ENCODE results near the gene GIGYF2. TPM values are rescaled to one million over a fixed set of nuclear protein-coding genes. Genes with fewer than 3 reads are reported as not detected.

GIGYF2 gene
- total and polyA plus RNA-seq, 3 donors from 2014 or later: 107 to 173 (median 150) TPM

DNA sequence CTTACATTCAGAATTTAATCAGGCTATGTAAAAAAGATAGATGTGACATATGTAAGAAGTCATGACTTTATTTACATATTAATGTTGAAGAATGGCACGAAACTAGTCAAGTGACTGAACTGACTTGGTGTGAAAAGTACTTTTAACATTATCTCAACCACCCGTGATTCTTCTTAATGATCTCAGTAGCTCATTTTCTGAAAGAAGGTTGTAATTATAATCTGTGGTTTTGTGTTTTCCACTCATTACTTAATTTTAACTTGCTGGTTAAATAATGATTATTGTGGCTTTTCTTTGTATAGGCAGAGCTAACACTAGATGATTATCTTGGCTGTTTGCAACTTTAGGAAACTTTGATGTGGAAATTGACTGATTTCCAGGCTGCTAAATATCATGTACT is 60.8 kb downstream of the GIGYF2 start:
- 80 to 82% methylated on average over 2 of the region's 2 CpGs for WGBS, 2 donors
- Histone ChIP-seq H3K36me3 (ENCODE audit: low read depth, missing control alignments) (peaks cover 5% of the 10 kb centered on the region), H3K9me3 (no peaks in the 10 kb centered on the region), H3K4me1 (no peaks in the 10 kb centered on the region), H3K4me3 (no peak overlapping the region), H3K27ac (no peak overlapping the region), H3K27me3 (no peaks in the 10 kb centered on the region)
- DNase-seq: no peak
- intact Hi-C loops (cut with DNase I; ENCODE audit: low total_unique reads): no loop called here
- no peak for TF ChIP-seq POLR2A (IDR thresholded peaks at IDR 0.05)
- TF ChIP-seq, protein P1, sequence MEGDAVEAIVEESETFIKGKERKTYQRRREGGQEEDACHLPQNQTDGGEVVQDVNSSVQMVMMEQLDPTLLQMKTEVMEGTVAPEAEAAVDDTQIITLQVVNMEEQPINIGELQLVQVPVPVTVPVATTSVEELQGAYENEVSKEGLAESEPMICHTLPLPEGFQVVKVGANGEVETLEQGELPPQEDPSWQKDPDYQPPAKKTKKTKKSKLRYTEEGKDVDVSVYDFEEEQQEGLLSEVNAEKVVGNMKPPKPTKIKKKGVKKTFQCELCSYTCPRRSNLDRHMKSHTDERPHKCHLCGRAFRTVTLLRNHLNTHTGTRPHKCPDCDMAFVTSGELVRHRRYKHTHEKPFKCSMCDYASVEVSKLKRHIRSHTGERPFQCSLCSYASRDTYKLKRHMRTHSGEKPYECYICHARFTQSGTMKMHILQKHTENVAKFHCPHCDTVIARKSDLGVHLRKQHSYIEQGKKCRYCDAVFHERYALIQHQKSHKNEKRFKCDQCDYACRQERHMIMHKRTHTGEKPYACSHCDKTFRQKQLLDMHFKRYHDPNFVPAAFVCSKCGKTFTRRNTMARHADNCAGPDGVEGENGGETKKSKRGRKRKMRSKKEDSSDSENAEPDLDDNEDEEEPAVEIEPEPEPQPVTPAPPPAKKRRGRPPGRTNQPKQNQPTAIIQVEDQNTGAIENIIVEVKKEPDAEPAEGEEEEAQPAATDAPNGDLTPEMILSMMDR (IDR thresholded peaks at IDR 0.05): no peak

DNA sequence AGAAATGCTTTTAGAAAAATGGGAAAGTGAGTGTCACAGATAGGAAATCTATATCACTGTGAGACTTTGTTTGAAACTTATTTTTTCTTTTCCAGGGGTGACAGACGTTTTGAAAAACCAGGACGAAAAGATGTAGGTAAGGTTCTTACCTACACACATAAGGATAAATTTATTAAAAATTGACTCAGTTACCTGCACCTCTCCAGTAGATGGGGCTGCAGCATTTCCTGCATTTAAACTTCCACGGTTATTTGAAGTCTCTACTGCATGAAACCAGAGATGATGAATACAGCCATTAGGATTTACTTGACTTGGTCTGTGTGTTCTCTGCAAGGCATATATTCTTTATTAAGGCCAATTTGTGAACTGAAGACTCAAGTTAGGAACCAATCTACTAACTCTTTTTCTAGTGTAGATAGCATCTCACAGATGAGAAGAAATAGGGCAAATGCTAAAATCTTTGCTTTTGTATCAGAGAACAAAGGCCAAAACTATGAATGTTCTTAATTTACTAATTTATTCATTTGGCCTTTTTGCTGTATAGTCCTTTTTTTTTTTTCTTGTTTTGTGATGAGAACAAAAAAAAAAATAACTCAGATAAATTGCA is 64.3 kb downstream of the GIGYF2 start:
- Histone ChIP-seq H3K27ac (no peak overlapping the region), H3K27me3 (no peaks in the 10 kb centered on the region), H3K9me3 (no peaks in the 10 kb centered on the region), H3K4me3 (no peak overlapping the region), H3K4me1 (no peaks in the 10 kb centered on the region), H3K36me3 (ENCODE audit: low read depth, missing control alignments) (peaks cover 5% of the 10 kb centered on the region)
- TF ChIP-seq, protein P1 (IDR thresholded peaks at IDR 0.05): peak; percentile 30 to 43 (median 32)
- no peak for TF ChIP-seq POLR2A (IDR thresholded peaks at IDR 0.05)
- intact Hi-C loops (cut with DNase I; ENCODE audit: low total_unique reads): no loop called here
- WGBS, 2 donors: 55 to 65% methylated on average over 3 of the region's 3 CpGs
- no peak for DNase-seq

DNA sequence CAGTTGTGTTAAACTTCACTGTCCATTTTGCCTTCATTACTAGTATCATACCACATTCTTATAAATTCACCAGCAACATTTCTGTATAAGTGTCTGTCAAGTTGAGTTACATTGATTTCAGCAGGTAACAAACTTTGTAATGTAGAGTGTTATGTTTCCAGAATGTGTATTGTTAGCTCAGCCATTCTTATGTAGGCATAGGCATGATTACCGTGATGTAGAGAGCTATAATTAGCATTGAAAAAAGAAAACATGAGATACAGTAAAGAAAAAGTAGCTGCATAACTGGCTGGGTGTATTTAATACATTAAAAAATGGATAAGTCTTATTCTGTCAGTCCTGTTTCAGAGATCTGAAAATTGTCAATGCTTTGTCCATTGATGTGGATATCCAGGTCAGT is 70.7 kb downstream of the GIGYF2 start:
- 85 to 90% methylated on average over 1 of the region's 1 CpG for WGBS, 2 donors
- TF ChIP-seq, protein P1 (IDR thresholded peaks at IDR 0.05): no peak
- no peak for TF ChIP-seq POLR2A (IDR thresholded peaks at IDR 0.05)
- intact Hi-C loops (cut with DNase I; ENCODE audit: low total_unique reads): no loop called here

GRCh38 chr2:232770207-232770606 is 73.1 kb downstream of the GIGYF2 start:
- H3K36me3 ChIP-seq (ENCODE audit: low read depth, missing control alignments): no peaks in the 10 kb centered on the region
- TF ChIP-seq POLR2A (IDR thresholded peaks at IDR 0.05): no peak
- TF ChIP-seq, protein P1 (IDR thresholded peaks at IDR 0.05): no peak
- intact Hi-C loops (cut with DNase I; ENCODE audit: low total_unique reads): no loop called here

More for the DNA sequence above, 70.7 kb downstream of the GIGYF2 start:
- H3K4me3 ChIP-seq: no peak overlapping the region
- no peak overlapping the region for H3K27ac ChIP-seq
- H3K4me1 ChIP-seq: peaks cover 4% of the 10 kb centered on the region
- no peaks in the 10 kb centered on the region for H3K36me3 ChIP-seq (ENCODE audit: low read depth, missing control alignments)
- H3K27me3 ChIP-seq: no peaks in the 10 kb centered on the region
- DNase-seq: no peak
- no peaks in the 10 kb centered on the region for H3K9me3 ChIP-seq

DNA sequence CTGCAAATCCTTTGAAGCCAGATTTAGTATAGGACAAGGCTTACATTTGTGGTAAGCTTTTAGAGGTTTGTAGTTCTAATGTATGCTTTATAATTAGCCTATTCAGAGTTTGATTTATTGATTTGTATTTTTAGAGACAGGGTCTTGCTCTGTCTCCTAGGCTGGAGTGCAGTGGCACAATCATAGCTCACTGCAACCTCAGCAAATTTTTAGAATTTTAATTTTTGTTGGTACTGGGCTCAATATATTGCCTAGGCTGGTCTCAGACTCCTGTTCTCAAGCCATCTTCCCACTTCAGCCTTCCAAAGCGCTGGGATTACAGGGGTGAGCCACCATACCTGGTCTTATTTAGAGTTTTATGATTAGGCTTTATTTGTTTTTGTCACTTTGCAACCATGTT is 74.7 kb downstream of the GIGYF2 start:
- no peak overlapping the region for H3K27ac ChIP-seq
- no peaks in the 10 kb centered on the region for H3K27me3 ChIP-seq
- intact Hi-C loops (cut with DNase I; ENCODE audit: low total_unique reads): no loop called here
- DNase-seq: no peak
- 95 to 100% methylated on average over 1 of the region's 1 CpG for WGBS, 2 donors
- TF ChIP-seq, protein P1 (IDR thresholded peaks at IDR 0.05): no peak
- TF ChIP-seq POLR2A (IDR thresholded peaks at IDR 0.05): no peak
- peaks cover 7% of the 10 kb centered on the region for H3K4me1 ChIP-seq
- no peak overlapping the region for H3K4me3 ChIP-seq
- no peaks in the 10 kb centered on the region for H3K9me3 ChIP-seq
- H3K36me3 ChIP-seq (ENCODE audit: low read depth, missing control alignments): no peaks in the 10 kb centered on the region

More at GRCh38 chr2:232770207-232770606, 73.1 kb downstream of the GIGYF2 start:
- DNase-seq: no peak
- H3K27me3 ChIP-seq: no peaks in the 10 kb centered on the region
- H3K27ac ChIP-seq: no peak overlapping the region
- H3K9me3 ChIP-seq: no peaks in the 10 kb centered on the region
- no peak overlapping the region for H3K4me3 ChIP-seq
- peaks cover 7% of the 10 kb centered on the region for H3K4me1 ChIP-seq
